Tracheal epithelial cell (primary cell): Measurements from ENCODE around the gene PPME1. TPM values are rescaled to one million over a fixed set of nuclear protein-coding genes. Genes with fewer than 3 reads are reported as not detected.

Source experiments
- total RNA-seq: library from RNA; depleted of rRNA; stranded (reverse); fragments of >200 nt; gene quantifications from 2 replicates; pipeline ENCODE4 v1.2.1, GENCODE V29; 2014

PPME1 gene, protein sequence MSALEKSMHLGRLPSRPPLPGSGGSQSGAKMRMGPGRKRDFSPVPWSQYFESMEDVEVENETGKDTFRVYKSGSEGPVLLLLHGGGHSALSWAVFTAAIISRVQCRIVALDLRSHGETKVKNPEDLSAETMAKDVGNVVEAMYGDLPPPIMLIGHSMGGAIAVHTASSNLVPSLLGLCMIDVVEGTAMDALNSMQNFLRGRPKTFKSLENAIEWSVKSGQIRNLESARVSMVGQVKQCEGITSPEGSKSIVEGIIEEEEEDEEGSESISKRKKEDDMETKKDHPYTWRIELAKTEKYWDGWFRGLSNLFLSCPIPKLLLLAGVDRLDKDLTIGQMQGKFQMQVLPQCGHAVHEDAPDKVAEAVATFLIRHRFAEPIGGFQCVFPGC
- total RNA-seq: 22.2 and 23.6 TPM in 2 replicates

DNA sequence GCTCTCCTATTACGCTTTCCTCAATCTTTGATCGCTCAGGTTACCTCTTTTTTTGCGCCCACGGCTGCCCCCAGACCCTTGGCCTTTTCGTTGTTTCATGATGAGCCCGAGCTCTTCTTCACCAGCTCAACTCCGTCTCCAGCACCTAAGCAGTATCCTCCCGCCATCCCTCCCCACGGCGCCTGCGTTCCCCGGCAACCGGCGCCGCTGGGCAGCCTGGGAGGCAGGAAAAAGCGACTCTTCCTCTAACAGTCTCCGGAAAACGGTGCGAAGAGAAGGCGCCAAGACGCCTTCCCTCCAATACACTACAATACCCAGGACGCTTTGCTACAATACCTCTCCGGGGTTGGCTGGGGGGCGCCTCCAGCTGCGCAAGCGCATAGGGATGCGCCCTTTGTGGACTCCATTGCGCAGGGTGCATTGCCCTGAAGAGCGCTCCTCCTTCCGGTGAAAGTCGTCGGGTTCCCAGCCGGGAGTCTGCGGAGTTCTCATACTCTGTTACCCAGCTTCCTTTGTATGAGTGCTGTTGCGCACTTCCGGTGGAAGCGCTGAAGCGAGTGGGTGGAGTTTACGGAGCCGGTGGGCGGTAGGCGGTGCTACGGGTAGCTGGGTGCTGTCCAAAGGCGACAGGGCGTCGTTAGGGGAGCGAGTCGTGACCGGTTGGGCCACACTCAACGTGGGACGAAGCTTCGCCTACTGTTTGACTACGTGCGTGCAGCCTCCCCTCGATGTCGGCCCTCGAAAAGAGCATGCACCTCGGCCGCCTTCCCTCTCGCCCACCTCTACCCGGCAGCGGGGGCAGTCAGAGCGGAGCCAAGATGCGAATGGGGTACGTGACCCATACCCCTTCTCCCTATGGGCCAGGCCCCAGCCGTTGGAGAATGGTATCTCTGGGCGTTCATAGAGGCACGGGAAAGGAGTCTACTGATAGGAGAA, at the start of gene PPME1, which contains the start of gene C2CD3:
Gene PPME1 (plus strand): TSS at position 596 of the 936 bp plus-strand sequence. CDS start 133 bp downstream, at position 729.
Gene C2CD3 (minus strand): TSS at position 309 of the 936 bp plus-strand sequence. CDS start 210 bp downstream, at position 99.

Other genes starting within 250 kb of the PPME1 start
- under 0.01 and 0.24 TPM in 2 replicates for gene DNAJB13, start 220.3 kb upstream of the PPME1 start, total RNA-seq
- 4.3 TPM in 1 of 2 replicates, not detected in the other for gene UCP2, start 188.4 kb upstream of the PPME1 start, total RNA-seq
- gene UCP3, start 162.2 kb upstream of the PPME1 start, total RNA-seq: not detected in 2 replicates
- gene C2CD3, start 287 bp upstream of the PPME1 start, total RNA-seq: 3.9 and 4.9 TPM in 2 replicates
- gene P4HA3, start 140.4 kb downstream of the PPME1 start, total RNA-seq: 2.7 TPM in 1 of 2 replicates, not detected in the other
- gene PGM2L1, start 227.1 kb downstream of the PPME1 start, total RNA-seq: 0.64 and 8.7 TPM in 2 replicates